Upper lobe of right lung (tissue), 1 donor: ENCODE results near the gene UBAC2. TPM values are rescaled to one million over a fixed set of nuclear protein-coding genes. Genes with fewer than 3 reads are reported as not detected.
"Not testable (repeated sequence)": the region's sequence is repeated elsewhere in the genome, so short reads cannot be mapped to it uniquely, and the experiment has no call there.

ENCODE experiments used
- ATAC-seq: fragments of 200-7000 bp; cut with Tn5 transposase; one replicate; pipeline ENCODE4 v1.9.1; 2020; ENCODE audit warnings: mild to moderate bottlenecking, moderate library complexity
- DNase-seq: peaks from one replicate; pipeline ENCODE4 v3.0.0-alpha.2; 2020
- H3K27ac ChIP-seq: fragments of 200-600 bp; one replicate; pipeline ENCODE4 v1.8.0; 2022
- H3K27me3 ChIP-seq: fragments of 200-600 bp; one replicate; pipeline ENCODE4 v1.8.0; 2022; ENCODE audit warnings: mild to moderate bottlenecking
- H3K36me3 ChIP-seq: fragments of 200-600 bp; one replicate; pipeline ENCODE4 v1.8.0; 2022
- H3K4me1 ChIP-seq: fragments of 200-600 bp; one replicate; pipeline ENCODE4 v1.8.0; 2022
- H3K4me3 ChIP-seq: fragments of 200-600 bp; one replicate; pipeline ENCODE4 v1.8.0; 2022; ENCODE audit warnings: mild to moderate bottlenecking
- H3K9me3 ChIP-seq: fragments of 200-600 bp; one replicate; pipeline ENCODE4 v1.8.0; 2022
- intact Hi-C: fragments of 100-400 bp; cut with DNase I; formaldehyde crosslinking; loops from one replicate; pipeline ENCODE4 v1.11.0; 2022
- total RNA-seq: library from RNA; stranded (reverse); fragmentation: NEBNext Ultra II Directional; extraction: Animal tissue kit (Norgen Biotek cat#: 25700); gene quantifications from one replicate; pipeline ENCODE4 v1.2.1, GENCODE V29; 2021
- TF ChIP-seq, protein P1 (sequence below): fragments of 200-600 bp; IDR thresholded peaks from one replicate; pipeline ENCODE4 v1.8.0; 2022; ENCODE audit warnings: antibody characterized with exemption
- donor health status: DM: no; HTN: yes; CAD: no; lungs with severe emphysema.

The UBAC2 gene
- total RNA-seq, 1 donor from 2014 or later, result 50.2 TPM

DNA sequence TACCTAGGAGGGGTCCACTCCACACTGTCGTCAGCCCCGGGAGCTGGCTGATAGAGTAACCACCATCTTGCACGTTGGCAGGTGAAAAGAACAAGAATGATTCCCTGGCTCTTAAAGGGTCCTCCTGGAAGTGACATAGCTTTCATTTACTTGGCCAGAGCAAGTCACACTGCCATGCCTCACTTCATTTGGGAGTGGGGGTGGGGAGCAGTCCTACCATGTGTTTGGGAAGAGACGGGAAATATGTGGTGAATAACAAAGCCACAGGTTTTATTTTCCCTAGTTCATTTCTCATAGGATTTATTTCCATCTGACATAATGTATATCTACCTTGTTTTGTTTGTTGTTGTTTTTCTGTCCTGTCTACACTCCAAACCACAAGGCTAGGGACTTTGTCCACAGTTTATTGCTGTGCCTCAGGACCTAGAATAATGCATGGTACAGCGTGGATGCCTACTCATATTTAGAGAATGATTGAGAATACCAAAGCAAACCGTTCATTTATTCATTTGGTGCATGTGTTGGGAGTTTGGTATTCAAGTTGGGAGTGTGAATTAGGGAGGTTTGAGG is 26.8 kb downstream of the UBAC2 start:
- H3K9me3 ChIP-seq, result no peaks in the 10 kb centered on the region
- ATAC-seq (no peak), DNase-seq (no peak)
- no peaks in the 10 kb centered on the region for H3K27me3 ChIP-seq
- intact Hi-C loops, result no loop called here
- H3K36me3 ChIP-seq, result no peaks in the 10 kb centered on the region
- TF ChIP-seq, protein P1, sequence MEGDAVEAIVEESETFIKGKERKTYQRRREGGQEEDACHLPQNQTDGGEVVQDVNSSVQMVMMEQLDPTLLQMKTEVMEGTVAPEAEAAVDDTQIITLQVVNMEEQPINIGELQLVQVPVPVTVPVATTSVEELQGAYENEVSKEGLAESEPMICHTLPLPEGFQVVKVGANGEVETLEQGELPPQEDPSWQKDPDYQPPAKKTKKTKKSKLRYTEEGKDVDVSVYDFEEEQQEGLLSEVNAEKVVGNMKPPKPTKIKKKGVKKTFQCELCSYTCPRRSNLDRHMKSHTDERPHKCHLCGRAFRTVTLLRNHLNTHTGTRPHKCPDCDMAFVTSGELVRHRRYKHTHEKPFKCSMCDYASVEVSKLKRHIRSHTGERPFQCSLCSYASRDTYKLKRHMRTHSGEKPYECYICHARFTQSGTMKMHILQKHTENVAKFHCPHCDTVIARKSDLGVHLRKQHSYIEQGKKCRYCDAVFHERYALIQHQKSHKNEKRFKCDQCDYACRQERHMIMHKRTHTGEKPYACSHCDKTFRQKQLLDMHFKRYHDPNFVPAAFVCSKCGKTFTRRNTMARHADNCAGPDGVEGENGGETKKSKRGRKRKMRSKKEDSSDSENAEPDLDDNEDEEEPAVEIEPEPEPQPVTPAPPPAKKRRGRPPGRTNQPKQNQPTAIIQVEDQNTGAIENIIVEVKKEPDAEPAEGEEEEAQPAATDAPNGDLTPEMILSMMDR, result no peak
- no peak overlapping the region for H3K4me3 ChIP-seq
- H3K4me1 ChIP-seq, result peaks cover 28% of the 10 kb centered on the region
- H3K27ac ChIP-seq, result no peak overlapping the region

DNA sequence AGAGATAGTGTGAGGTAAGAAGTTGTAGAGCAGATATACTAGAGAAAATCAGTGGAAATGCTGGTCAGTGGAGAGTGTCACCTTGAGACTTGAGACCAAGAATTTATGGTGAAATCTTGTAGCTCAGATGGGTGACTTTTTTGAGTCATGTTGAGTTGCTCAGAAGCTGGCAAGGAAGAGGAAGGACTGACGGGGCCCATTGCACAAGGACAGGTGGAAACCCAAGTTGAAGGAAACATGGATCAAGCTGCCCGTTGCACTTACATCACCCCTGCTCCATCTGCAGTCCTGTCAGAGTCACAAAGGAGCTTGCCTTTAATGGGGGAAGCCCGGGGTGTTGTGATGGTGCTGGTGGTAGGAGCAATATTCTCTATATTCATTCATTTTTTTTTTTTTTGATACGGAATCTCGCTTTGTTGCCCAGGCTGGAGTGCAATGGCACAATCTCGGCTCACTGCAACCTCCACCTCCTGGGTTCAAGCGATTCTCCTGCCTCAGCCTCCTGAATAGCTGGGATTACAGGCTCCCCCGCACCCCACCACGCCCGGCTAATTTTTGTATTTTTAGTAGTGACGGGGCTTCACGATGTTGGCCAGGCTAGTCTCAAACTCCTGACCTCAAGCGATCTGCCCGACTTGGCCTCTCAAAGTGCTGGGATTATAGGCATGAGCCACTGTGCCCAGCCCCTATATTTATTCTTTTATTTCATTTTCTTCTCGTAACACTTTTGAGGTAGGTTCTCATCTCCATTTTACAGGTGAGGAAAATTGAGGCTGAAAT is 27.4 kb downstream of the UBAC2 start:
- peaks cover 28% of the 10 kb centered on the region for H3K4me1 ChIP-seq
- H3K9me3 ChIP-seq, result no peaks in the 10 kb centered on the region

DNA sequence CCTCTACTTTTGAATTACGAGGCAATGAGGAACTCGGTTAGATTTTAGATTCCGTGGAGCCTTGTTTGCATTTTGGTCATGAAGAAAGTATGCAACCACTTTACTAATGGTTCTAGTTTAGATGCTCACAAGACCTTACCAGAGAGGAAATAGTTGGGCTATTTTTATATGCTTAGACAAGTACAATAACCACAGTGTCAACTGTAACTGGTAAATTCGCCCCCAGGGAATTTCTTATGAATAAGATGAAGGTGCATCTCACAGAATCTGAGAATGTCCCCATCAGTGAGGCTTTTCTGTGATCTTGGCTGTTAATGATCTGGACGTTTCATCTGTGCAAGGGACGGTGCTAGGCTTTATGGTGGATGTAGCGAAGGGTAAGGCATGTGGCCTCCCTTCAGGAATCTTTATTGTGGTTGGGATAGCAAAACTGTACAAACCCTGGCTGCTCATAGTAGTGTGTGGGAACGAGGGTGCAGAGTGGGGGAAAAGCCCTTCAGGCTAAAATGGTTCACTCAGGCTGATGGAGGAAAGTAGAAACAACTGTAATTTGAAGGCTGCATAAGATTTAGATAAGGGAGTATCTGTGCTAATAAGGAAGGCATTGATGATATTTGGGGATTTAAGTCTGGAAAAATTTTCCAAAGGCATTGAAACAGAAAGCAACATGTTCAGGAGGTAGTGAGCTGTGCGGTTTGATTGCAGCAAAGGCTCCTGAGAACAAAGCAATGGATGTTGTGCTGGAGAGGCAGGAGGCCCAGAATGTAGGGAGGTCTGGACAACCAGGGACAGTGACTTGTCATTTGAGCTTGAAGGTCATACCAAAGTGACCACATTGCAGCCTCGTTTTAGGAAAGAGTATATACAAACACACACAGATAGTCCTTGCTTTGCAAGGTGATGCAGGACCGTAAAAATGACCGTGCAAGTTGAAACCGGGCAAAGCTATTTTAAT is 28.4 kb downstream of the UBAC2 start:
- Histone ChIP-seq H3K9me3 (no peaks in the 10 kb centered on the region), H3K4me1 (peaks cover 23% of the 10 kb centered on the region), H3K27me3 (no peaks in the 10 kb centered on the region), H3K4me3 (no peak overlapping the region), H3K36me3 (no peaks in the 10 kb centered on the region), H3K27ac (no peak overlapping the region)
- DNase-seq, result no peak
- no peak for ATAC-seq
- intact Hi-C loops, result no loop called here
- TF ChIP-seq, protein P1, result no peak

More for the DNA sequence above, 27.4 kb downstream of the UBAC2 start:
- TF ChIP-seq, protein P1, result no peak
- ATAC-seq (peak; percentile 44), DNase-seq (no peak)
- no peaks in the 10 kb centered on the region for H3K27me3 ChIP-seq
- H3K36me3 ChIP-seq, result no peaks in the 10 kb centered on the region
- no peak overlapping the region for H3K4me3 ChIP-seq
- no peak overlapping the region for H3K27ac ChIP-seq
- intact Hi-C loops, result no loop called here

DNA sequence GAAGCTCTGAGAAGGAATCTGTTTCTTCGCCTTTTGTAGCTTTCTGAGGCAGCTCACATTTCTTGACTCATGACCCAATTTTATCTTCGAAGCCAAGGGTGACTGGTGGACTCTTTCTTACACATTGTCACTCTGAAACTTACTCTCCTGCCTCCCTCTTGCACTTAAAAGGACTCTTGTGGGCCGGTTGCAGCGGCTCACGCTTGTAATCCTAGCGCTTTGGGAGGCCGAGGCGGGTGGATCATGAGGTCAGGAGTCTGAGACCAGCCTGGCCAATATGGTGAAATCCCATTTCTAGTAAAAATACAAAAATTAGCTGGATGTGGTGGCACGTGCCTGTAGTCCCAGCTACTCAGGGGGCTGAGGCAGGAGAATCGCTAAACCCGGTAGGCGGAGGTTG is 29.9 kb downstream of the UBAC2 start:
- DNase-seq, ATAC-seq, H3K9me3 ChIP-seq, H3K4me3 ChIP-seq, H3K27me3 ChIP-seq, H3K36me3 ChIP-seq, intact Hi-C loops, H3K27ac ChIP-seq: not testable (repeated sequence)
- peaks cover 18% of the 10 kb centered on the region for H3K4me1 ChIP-seq

DNA sequence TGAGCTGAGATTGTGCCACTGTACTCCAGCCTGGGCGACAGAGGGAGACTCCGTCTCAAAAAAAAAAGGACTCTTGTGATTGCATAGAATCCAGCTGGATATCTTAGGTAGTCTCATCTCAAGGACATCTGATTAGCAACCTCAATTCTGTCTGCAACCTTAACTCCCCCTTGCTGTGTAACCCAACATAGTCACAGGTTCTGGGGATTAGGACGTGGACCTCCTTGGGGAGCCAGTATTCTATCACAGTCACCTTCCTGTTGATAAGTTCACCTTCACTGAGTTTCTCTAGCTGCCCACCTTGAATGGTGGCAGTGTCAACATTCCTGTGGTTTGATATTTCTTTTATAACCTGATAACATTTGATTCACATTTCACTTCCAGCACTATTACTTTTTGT is 30.3 kb downstream of the UBAC2 start:
- intact Hi-C loops, result no loop called here
- TF ChIP-seq, protein P1, result no peak
- Histone ChIP-seq H3K27me3 (no peaks in the 10 kb centered on the region), H3K4me3 (no peak overlapping the region), H3K27ac (no peak overlapping the region), H3K4me1 (peaks cover 15% of the 10 kb centered on the region), H3K9me3 (no peaks in the 10 kb centered on the region), H3K36me3 (no peaks in the 10 kb centered on the region)
- ATAC-seq (no peak), DNase-seq (no peak)
